ENCODE measurements around the gene EGFL6.
A peak's percentile ranks its signal among the peaks of the same experiment; 100 is the strongest.

The EGFL6 gene, protein sequence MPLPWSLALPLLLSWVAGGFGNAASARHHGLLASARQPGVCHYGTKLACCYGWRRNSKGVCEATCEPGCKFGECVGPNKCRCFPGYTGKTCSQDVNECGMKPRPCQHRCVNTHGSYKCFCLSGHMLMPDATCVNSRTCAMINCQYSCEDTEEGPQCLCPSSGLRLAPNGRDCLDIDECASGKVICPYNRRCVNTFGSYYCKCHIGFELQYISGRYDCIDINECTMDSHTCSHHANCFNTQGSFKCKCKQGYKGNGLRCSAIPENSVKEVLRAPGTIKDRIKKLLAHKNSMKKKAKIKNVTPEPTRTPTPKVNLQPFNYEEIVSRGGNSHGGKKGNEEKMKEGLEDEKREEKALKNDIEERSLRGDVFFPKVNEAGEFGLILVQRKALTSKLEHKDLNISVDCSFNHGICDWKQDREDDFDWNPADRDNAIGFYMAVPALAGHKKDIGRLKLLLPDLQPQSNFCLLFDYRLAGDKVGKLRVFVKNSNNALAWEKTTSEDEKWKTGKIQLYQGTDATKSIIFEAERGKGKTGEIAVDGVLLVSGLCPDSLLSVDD

DNA sequence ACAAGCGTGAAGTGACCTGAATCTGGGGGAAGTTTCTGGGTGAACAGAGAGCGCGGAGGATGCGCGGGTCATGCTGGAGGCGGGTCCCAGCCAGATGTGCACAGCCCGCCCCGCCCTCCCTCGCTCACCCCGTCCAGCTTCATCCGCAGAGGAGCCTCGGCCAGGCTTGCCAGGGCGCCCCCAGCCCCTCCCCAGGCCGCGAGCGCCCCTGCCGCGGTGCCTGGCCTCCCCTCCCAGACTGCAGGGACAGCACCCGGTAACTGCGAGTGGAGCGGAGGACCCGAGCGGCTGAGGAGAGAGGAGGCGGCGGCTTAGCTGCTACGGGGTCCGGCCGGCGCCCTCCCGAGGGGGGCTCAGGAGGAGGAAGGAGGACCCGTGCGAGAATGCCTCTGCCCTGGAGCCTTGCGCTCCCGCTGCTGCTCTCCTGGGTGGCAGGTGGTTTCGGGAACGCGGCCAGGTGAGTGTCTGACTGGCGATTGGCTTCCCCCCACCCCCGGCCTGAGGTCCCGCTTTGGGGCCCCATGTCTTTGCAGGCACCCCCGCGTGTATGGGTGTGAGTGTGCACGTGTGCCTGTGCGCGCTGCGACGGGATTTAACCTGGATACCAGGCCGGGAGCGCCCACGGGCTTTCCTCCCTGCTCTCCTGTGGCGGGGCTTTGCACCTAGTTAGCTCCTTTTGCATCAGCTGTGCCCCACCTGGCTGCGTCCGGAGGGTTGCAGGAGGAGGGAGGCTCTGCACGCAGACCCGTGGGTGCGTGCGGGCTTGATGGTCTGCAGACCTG, at the start of gene EGFL6:
Gene EGFL6, plus strand, starts transcription at position 123 of the 782 bp plus-strand sequence. Its CDS starts 261 bp downstream, at position 384.
- no peak for DNase-seq

DNA sequence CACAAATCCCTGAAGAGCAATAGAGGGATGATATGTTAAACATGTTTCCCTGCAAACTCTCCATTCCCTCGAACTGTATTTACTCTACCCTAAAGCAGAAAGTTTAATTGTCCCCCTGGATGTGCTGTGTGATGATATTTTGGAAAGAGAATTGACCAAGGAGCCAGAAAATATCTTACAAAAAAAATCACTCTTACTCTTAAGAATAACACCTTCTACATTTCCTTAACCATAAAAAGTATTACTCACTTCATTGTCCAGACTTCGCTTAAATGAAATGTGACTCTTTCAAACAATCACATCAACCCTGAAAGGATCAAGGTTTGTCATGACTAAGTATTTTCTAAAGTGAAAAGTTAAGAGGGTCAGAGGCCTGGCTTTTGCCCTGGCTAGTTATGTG, 49.0 kb upstream of the EGFL6 start:
- no peak for DNase-seq

DNA sequence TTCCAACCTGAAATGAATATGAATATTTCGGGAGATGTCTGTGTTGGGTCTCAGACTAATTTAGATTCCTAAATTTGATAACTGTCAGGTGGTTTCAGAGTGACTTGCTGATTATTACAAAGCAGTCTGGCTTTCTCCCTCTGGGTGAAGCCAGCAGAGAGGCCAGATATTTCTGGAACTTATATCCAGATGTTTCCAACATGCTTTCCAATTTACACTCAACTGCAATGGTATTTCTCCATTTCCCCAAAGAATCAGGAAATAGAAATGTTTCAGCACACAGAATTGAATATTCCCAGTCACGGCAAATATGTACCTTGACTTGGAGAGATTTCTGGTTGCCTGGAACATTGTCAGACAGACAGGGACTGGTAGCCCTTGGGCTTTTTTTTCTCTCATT, 48.5 kb upstream of the EGFL6 start:
- DNase-seq, result no peak

DNA sequence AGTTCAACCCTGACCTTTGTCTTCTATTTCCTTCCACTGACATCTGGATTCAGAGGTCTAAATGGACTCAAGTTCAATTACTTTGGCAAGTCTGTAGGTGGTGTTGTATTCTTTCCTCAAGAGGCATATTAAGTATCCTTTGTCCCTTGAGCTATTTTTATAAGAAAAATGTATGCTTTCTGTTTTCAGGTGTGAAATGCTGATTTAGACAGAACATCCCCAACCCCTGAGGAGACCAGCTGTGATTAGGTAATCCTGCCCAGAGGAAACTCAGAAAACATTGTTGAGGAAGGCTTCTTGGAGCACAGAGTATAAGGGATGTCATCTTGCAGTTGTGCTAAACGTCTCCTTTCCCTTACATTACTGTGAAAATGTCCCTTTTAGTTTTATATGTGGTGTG, 46.6 kb upstream of the EGFL6 start:
- no peak for DNase-seq

DNA sequence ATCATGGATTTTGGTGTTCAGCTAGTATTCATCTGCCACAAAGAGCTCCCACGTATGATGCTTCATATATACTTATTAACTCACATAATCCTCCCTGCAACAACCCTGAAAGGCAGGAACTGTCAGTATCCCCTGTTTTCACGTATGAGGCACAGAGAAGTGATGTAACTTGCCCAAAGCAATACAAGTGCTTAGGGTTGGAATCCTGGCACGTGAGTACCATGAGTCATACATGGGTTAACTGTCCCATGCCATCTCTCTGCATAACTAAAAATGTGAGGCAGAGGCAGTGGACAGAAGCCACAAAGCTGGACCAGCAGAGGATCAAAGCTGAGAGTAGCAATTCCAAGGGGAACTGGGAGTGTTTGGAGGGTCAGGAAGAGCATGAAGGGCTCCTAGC, 35.7 kb upstream of the EGFL6 start:
- DNase-seq, result no peak

DNA sequence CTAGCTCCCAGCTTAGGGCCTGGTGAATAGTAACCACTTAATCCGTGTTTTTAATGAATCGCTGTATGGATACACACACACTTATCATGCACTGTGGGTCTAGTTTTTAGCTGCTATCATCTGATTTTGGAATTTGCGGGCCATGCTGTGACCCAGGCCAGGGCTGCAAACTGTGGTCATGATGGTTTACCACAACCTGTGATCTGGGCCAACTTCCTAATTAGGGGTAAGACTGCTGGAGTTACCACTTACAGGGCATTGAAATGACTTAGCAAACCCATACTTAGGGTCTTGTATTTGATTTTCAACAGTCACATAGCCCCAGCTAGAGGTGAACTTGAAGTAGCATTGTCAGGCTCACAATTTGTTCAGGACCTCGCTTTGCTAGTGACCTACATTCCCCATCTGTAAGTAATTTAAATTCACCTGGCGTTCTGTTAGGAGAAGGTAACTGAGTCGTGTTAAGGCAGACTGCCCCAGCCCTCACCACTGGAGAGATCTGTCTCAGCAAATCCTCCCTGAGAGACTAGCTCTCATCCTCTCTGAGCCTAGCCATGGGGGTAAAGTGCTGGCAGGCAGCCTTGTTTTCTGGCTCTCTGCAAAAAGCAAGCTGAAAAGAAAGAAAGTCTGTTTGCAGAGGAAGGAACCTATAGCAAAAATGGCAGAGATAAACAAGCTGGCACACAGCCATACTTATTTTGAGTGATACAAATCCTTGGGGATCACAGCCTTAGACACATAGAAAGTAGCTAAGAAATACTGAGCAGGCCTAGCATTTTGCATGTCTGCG, 33.8 kb upstream of the EGFL6 start:
- no peak for DNase-seq

DNA sequence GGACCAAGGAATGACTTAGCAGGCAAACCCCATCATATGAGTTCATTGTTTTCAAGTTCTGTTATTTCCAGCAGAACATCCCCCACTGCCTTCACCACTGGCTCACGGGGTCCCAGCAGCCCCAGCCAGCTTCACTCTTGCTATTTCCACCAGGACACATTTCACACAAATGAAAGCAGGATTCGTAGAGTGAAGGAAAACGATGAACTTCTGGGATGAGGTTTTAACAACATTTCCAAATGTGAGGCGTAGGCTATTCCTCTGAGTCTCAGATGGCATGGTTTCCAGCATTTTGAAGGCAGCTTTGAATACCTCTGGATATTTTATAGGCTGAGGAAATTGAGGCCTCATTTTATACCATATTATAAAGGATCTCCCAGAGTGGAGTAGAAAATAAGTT, 32.9 kb upstream of the EGFL6 start:
- no peak for DNase-seq

DNA sequence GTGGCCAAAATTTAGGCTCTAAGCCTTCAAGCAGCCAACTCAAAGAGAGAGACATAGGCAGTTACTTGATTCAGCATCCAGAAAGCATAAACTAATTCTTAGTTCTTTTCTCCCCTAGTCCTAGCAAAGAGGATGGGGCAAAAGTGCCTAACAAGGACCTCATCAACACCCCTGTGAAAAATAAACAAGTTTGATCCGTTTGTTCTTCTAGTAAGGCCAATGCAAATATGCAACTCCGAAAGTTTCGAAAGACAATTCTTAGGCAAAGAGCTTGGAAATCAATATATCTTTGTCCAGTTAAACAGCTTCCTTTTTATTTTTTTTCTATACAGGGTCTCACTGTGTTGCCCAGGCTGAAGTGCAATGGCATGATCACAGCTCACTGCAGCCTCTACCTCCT, 31.0 kb upstream of the EGFL6 start:
- no peak for DNase-seq

DNA sequence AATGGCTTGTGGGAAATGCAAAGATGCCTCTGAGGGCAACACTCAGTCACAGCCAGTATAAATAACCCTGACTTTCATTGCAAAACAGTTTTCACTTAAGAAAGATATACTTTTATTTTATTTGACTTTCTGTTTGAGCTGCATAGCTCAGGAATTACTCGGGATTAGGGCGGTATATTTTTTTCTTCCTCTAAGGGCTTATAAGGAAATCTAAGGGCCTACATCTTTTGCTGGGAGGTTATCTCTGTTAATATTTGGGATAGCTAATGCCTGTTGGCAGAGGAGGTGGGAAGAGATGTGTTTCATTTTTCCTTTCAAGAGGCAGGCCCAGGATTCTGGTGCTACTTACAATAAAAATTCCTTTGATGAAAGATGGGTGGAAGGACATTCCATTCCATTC, 28.8 kb upstream of the EGFL6 start:
- DNase-seq, result no peak

DNA sequence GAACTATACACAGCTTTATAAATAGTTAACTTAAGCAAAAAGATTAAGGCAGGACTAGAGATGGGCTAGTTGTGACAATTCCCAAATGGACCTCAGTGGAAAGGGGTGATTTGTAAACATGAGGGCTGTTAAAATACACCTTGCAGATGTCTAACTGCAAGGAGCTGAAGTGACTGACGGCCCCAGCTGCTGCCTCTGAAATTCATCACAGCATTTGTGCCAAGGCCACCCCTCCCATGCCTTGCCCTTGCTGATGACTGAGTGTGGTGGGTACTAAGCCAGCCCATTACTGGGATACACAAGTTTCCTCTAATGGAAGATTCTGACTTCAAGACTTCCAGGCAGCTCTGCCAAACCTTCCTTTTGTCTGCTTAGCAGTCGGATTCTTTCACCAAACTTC, 23.7 kb upstream of the EGFL6 start:
- no peak for DNase-seq

DNA sequence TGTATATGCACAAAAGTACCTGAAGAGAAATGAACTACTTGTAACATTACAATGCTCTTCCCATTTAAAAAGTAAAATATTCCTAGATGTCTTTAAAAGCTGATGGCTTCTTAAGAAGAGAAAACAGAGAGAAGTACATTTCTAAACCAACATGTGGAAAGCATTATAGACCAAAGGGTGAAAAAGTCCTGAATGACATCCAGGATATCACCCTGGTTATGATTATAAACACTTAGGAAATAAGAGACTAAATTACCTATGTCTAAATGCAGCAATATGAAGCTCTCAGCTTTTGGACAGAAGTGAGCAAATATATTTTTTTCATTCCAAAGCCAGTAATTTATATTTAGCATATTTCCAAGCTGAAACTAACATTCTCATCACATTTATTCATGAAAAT, 21.7 kb upstream of the EGFL6 start:
- DNase-seq, result no peak

DNA sequence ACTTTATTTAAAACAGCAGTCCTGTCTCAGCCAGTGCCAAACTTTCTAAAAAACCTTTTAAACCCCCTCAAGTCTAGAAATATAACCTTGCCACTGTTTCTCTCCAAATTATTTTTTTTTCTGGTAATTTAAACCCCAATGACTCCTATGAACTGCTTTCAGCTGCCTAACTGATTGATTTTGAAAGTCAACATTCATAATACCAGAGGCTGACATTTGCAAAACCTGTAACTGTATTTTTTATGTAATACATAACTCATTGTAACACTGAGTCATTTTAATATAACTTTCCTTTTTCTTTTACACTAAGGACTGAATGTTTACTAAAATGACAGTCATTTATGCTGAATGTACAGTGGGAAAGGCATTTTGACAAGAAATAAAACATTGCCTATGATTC, 19.1 kb upstream of the EGFL6 start:
- no peak for DNase-seq

DNA sequence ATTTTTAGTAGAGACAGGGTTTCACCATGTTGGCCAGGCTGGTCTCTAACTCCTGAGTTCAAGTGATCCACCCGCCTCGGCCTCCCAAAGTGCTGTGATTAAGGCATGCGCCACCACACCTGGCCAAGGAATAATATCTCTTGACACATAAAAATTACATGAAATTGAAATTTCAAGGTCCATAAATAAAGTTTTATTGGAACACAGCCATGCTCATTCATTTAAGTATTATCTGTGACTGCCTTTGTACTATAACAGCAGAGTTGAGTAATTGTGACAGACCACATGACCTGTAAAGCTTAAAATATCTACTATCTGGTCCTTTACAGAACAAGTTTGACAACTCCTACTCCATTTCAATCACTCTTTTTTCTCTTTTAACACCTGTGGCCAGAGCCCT, 17.8 kb upstream of the EGFL6 start:
- no peak for DNase-seq

DNA sequence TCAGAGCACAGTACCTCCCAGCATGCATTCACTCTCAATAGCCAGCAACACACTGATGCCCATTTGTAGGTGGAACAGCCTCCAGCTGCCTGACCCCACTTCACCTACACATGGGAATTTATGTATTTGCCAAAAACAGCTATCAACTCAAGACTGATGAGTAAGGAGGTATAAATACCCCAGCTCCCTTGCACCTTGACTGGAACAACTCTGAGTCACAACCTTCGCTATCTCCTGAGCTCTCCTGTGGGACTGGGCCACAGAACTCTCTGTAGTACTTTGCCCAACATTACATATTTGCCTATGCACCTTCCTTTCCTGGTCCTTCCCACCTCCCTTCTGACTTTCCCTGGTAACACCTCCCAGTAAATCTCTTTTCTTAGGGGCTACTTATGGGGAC, 16.5 kb upstream of the EGFL6 start:
- no peak for DNase-seq

DNA sequence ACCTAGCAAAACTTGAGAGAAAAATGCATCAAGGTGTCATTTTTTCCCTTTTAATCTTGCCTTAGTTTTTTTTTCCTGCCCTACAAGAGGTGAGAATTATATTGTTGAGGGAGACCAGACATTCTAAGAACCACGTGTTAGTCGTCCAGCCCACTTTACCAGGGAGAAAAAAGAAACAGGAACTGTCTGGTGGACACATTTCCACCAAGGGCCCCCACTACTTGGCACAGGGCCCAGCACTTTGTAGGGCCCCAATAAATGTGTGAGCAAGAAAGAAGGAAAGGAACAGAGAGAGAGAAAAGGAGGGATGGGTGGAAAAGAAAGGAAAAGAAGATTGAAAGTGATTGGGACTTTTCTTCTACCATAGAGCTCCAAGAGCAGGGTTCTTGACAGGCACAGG, 3.9 kb upstream of the EGFL6 start:
- DNase-seq, result no peak

DNA sequence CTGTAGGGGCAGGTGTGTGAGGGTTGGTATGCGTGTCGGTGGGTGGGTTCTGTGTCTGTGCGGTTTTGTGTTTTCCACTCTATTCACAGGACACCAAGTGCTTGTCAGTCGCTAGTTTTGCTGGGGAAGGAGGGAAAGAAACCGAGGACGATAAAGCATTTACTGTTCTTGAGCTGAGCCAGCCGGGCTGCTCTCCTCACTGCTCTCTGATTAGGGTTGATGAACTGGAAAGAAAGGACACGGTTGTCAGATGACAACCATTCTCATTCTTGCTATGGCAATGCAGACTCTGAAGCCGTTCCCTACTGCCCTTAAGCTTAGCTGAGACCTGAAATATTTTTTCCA, 832 bp downstream of the EGFL6 start:
- peak in 2 of 56 donors; percentile 0 for DNase-seq

DNA sequence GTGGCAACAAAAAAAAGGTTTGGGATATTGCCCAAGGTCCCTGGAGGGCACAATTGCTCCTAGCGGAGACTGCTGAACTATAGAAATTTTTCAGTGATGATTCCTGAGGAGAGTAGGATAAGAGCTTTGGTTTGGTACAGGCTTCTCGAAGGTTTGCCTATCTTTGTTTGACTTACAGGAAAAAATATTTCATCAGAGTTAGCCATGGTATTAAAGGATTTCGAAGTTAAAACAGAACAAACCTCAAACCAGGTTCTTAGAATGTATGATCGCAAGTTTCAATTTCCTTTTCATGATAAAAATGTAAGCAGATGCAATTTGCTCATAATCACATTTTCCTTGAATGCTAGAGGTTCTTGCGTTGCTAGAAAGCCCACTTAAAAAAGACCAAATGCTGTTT, 1.7 kb downstream of the EGFL6 start:
- no peak for DNase-seq

DNA sequence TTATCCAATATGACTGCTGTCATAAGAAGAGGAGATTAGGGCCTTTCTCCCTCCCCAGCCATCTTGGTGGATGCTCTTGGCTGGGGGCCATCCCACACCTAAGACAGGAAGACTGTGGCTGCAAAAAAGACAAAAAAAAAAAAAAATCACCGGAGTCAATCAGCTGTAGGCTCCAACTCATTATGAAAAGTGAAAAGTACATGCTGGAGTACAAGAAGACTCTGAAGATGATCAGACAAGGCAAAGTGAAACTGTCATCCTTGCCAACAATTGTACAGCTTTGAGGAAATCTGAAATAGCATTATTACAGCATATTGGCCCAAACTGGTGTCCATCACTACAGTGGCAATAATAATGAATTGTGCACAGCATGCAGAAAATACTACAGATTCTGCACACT, 5.2 kb downstream of the EGFL6 start:
- no peak for DNase-seq

DNA sequence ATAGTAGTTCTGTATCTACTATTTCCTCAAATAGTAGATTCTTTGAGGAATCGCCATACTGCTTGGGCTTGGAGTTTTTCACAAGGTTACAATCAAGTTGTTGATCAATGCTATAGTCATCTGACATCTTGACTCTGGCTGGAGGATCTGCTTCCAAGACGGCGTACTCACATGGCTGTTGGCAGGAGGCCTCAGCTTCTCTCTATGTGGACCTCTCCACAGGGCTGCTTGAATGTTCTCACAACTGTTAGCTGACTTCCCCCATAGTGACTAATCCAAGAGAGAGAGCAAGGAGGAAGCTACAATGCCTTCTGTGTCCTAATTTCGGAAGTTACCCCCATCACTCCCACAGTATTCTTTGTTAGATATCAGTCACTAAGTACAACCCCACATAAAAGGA, 10.3 kb downstream of the EGFL6 start:
- DNase-seq, result no peak

DNA sequence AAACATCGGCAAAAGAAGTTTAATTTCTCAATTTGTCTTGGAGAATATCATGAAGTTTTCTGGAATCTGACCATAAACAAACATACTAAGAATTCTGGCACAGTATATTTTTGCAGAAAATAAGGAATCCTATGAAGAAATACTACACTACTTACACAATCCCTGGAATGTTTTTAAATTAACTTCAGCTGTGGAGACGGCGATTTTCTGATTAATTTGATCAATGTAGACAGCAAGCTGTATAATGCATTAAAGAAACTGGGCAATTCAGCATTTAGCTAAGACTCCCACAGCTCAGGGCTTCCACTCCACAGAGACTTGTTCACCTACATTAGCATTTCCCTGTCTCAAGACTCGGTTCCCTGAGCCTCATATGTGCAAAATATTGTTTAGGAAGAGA, 12.2 kb downstream of the EGFL6 start:
- DNase-seq, result no peak

DNA sequence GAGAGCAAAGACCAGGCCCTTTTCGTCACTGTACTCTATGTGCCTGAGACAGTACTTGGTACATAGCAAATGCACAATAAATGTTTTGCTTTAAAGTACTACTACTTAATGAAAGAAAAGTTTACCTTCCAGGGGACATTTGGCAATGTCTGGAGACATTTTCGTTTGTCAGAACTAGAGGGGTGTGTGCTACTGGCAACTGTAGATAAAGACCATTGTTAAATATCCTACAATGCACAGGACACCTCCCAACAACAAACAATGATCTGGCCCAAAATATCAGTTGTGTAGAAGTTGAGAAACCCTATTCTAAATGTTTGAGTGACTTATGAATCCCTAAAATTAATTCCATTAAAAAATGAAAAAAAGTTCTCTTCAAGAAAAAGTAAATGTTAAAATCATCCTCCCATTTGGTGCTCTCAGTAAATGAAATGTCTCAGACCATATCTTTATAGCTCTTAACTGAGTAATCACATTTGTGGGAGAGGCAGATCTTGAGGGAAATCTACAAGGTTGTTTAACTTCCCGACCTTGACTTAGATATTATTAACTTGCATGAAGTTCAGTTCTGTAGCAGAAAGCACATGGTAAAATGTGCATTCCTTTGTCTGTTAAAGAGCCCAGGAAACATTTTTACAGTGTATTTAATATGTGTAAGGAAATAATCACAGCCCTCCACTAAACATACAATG, 18.5 kb downstream of the EGFL6 start:
- no peak for DNase-seq
